Gastrocnemius medialis (tissue), 4 donors: ENCODE measurements around the gene PRDM5. TPM values are rescaled to one million over a fixed set of nuclear protein-coding genes. Genes with fewer than 3 reads are reported as not detected.
"Not testable (repeated sequence)": the region's sequence is repeated elsewhere in the genome, so short reads cannot be mapped to it uniquely, and the experiment has no call there.

Experiments
- ATAC-seq, 2 donors: fragments of 150-250 bp; one replicate each; pipeline ENCODE4 v1.9.1; 2016
- DNase-seq, 2 donors: peaks; one replicate each; pipeline ENCODE4 v3.0.0-alpha.2; 2019
- H3K27ac ChIP-seq, 4 donors: fragments of 200-600 bp; sonication (generic); 1 replicate in 1 of 4; 2 replicates in 3 of 4; pipeline ENCODE4 v1.5.1; 2016 to 2018; ENCODE audit warnings: mild to moderate bottlenecking in 2 of 4, moderate library complexity in 1 of 4
- H3K27me3 ChIP-seq, 3 donors: fragments of 200-600 bp; sonication (generic) in 2 of 3; 1 replicate in 1 of 3; 2 replicates in 2 of 3; pipeline versions ENCODE4 v1.5.1 to v1.6.0; 2016 to 2019; ENCODE audit warnings: mild to moderate bottlenecking in 1 of 3, moderate library complexity in 1 of 3
- H3K36me3 ChIP-seq, 2 donors: fragments of 200-600 bp; sonication (generic) in 1 of 2; one replicate each; pipeline ENCODE4 v1.5.1; 2017 to 2018
- H3K4me1 ChIP-seq, 2 donors: fragments of 200-600 bp; sonication (generic) in 1 of 2; one replicate each; pipeline ENCODE4 v1.5.1; 2016 to 2017; ENCODE audit warnings: mild to moderate bottlenecking in 2 of 2
- H3K4me3 ChIP-seq, 4 donors: fragments of 200-600 bp; sonication (generic) in 3 of 4; 1 replicate in 1 of 4; 2 replicates in 3 of 4; pipeline ENCODE4 v1.5.1; 2016 to 2019; ENCODE audit warnings: mild to moderate bottlenecking in 2 of 4
- H3K9me3 ChIP-seq, 3 donors: fragments of 200-600 bp; sonication (generic) in 2 of 3; 1 replicate in 1 of 3; 2 replicates in 2 of 3; pipeline ENCODE4 v1.5.1; 2016 to 2019
- POLR2A ChIP-seq, 2 donors: fragments of 450-650 bp; IDR thresholded peaks; one replicate each; pipeline ENCODE4 v1.6.1; 2017; ENCODE audit warnings: antibody characterized with exemption in 2 of 2, mild to moderate bottlenecking in 2 of 2, moderate library complexity in 2 of 2
- in situ Hi-C, 4 donors: fragments of 200-750 bp; cut with MboI; loops; one replicate each; pipeline versions ENCODE4 v1.15.0 to v1.8.0; 2017; ENCODE audit warnings: low sequenced_read_pairs in 4 of 4
- intact Hi-C: fragments of 100-400 bp; cut with DNase I; formaldehyde crosslinking; loops from one replicate; pipeline ENCODE4 v1.15.1; 2023; ENCODE audit warnings: low total_unique reads
- total RNA-seq, 4 donors: library from RNA; depleted of rRNA; stranded (reverse); fragments of >200 nt; gene quantifications; one replicate each; pipeline versions ENCODE4 v1.1.0 to v1.2.3, GENCODE V29; 2016
- TF ChIP-seq, protein P1 (sequence below), 5 experiments: fragments of 450-650 bp in 3 of 5; fragments of 200-600 bp in 2 of 5; sonication (generic) in 2 of 5; IDR thresholded peaks in 4 of 5; conservative IDR thresholded peaks in 1 of 5; 1 replicate in 4 of 5; 2 replicates in 1 of 5; pipeline ENCODE4 v1.5.1; 2016 to 2019; ENCODE audit warnings: antibody characterized with exemption in 5 of 5, mild to moderate bottlenecking in 3 of 5, moderate library complexity in 3 of 5

PRDM5 gene
- total RNA-seq, 4 donors from 2014 or later, result 1.3 to 2.3 (median 1.6) TPM

DNA sequence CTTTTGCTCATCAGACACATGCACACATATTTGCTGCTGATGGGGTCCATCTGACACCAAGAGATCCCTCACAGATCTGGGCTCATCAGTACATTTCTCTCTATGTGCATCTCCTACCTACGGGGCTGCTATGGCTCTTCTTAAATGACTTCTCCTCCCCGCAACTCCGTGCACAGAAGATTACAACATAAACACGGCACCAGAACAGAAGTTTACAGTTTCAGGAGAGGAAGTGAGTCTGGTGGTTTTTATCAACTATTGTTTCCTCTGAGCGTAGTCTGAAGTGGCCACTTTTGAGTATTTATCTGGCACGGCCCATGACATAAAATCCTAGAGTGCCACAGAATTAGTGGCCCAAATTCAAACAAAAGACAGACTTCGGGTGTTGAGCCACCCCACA, 263.8 kb downstream of the PRDM5 start:
- Histone ChIP-seq H3K4me1 (no peaks in the 10 kb centered on the region), H3K4me3 (no peak overlapping the region), H3K9me3 (no peaks in the 10 kb centered on the region), H3K27ac (no peak overlapping the region), H3K27me3 (no peaks in the 10 kb centered on the region), H3K36me3 (no peaks in the 10 kb centered on the region)
- intact Hi-C loops, result no loop called here
- DNase-seq (no peak), ATAC-seq (no peak)
- no peak for TF ChIP-seq POLR2A (IDR thresholded peaks at IDR 0.05)
- TF ChIP-seq, protein P1, sequence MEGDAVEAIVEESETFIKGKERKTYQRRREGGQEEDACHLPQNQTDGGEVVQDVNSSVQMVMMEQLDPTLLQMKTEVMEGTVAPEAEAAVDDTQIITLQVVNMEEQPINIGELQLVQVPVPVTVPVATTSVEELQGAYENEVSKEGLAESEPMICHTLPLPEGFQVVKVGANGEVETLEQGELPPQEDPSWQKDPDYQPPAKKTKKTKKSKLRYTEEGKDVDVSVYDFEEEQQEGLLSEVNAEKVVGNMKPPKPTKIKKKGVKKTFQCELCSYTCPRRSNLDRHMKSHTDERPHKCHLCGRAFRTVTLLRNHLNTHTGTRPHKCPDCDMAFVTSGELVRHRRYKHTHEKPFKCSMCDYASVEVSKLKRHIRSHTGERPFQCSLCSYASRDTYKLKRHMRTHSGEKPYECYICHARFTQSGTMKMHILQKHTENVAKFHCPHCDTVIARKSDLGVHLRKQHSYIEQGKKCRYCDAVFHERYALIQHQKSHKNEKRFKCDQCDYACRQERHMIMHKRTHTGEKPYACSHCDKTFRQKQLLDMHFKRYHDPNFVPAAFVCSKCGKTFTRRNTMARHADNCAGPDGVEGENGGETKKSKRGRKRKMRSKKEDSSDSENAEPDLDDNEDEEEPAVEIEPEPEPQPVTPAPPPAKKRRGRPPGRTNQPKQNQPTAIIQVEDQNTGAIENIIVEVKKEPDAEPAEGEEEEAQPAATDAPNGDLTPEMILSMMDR (IDR thresholded peaks at IDR 0.05 in 4 of 5, conservative IDR thresholded peaks at IDR 0.05 in 1 of 5), result no peak
- in situ Hi-C loops, result no loop called here

DNA sequence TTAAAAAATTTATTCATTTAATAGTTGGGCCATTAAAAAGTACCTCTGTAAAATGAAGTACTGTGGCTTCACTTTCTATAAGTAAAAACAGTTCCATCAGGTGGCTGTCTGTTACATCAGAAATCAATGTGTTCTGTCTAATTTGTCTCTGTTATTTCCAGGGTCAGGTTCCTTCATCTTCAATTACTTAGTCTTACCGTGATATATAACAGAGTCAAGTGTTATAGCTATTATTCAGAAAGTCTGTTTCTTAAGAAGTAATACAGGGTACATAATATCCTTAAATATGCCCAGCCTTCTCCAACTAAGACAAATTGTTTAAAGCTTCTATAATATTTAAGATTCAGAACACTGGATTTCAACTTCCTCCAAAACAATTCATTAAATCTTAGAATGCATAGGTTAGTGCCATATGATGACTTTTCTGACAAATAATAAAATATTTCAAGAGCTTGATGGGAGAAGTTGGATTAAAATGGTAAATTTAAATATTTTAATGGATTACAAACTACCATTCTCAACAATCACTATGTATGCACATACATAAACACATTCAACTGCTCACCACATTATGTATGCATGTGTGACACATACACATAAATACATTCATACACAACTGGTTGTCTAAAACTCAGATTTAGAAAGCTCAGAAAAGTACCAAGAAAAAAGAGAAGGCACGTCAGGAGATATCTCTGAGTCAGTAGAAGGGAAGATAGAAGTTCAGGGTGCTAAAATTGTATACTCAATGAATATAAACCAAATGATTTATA, 268.5 kb downstream of the PRDM5 start:
- Histone ChIP-seq H3K4me3 (no peak overlapping the region), H3K27ac (no peak overlapping the region), H3K27me3 (no peaks in the 10 kb centered on the region), H3K4me1 (no peaks in the 10 kb centered on the region), H3K9me3 (no peaks in the 10 kb centered on the region), H3K36me3 (no peaks in the 10 kb centered on the region)
- no peak for DNase-seq
- intact Hi-C loops (no loop called here), in situ Hi-C loops (no loop called here)
- no peak for ATAC-seq
- TF ChIP-seq POLR2A (IDR thresholded peaks at IDR 0.05), result no peak
- TF ChIP-seq, protein P1 (IDR thresholded peaks at IDR 0.05 in 4 of 5, conservative IDR thresholded peaks at IDR 0.05 in 1 of 5), result no peak

DNA sequence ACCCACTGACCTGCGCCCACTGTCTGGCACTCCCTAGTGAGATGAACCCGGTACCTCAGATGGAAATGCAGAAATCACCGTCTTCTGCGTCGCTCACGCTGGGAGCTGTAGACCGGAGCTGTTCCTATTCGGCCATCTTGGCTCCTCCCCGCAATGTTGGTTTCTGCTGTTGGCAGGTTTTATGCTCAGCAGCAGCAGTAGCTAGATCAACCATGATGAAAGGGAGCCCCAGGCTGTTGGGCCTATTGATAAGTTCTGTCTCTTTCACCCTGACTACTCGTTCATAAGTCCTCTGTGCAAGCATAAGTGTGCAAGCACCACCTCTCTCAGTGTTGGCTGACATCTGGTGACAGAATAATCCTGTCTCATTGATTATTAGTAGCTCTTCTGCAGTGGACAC, 274.2 kb downstream of the PRDM5 start:
- DNase-seq, H3K4me3 ChIP-seq, H3K27ac ChIP-seq, H3K27me3 ChIP-seq, H3K36me3 ChIP-seq, H3K9me3 ChIP-seq, H3K4me1 ChIP-seq, intact Hi-C loops, ATAC-seq, in situ Hi-C loops: not testable (repeated sequence)

Other genes with a start within 250 kb of the PRDM5 start
- 1 to 10 TPM; 2.6 to 8.1 (median 4.5) TPM for gene NDNF, start 149.8 kb upstream of the PRDM5 start, total RNA-seq
- gene TNIP3, start 241.6 kb upstream of the PRDM5 start, total RNA-seq, result not detected